NCI-H2171 (cell line): ENCODE data around the gene S100A1.
"Not testable (repeated sequence)": the region's sequence is repeated elsewhere in the genome, so short reads cannot be mapped to it uniquely, and the experiment has no call there.

Experiments used
- DNase-seq: peaks from one replicate; lab custom pipeline; 2025; lab: John Stamatoyannopoulos, UW

S100A1 gene

GRCh38 chr1:153631047-153632022 lies 3.1 kb downstream of the S100A1 start:
- DNase-seq = no peak

GRCh38 chr1:153633161-153633753 lies 5.0 kb downstream of the S100A1 start:
- DNase-seq = no peak

- DNase-seq = peak; percentile 95
These were observed 5.8 kb downstream of the S100A1 start, which contains the start of gene CHTOP for GRCh38 chr1:153633754-153634665. Gene CHTOP, plus strand, starts transcription at chr1:153634066. Its CDS starts 2,523 bp downstream, at chr1:153636589.

- no peak for DNase-seq
These were observed 7.6 kb downstream of the S100A1 start for GRCh38 chr1:153635872-153636271.

- no peak for DNase-seq
These were observed 8.1 kb downstream of the S100A1 start for GRCh38 chr1:153636312-153636711.

GRCh38 chr1:153638261-153638660 lies 10.0 kb downstream of the S100A1 start:
- no peak for DNase-seq

- no peak for DNase-seq
These were observed 11.0 kb downstream of the S100A1 start for GRCh38 chr1:153639280-153639679.

GRCh38 chr1:153640213-153640612 lies 12.0 kb downstream of the S100A1 start:
- not testable (repeated sequence) for DNase-seq

- DNase-seq = no peak
These were observed 12.6 kb downstream of the S100A1 start for GRCh38 chr1:153640861-153641260.

GRCh38 chr1:153642161-153642560 lies 13.9 kb downstream of the S100A1 start:
- DNase-seq = no peak

GRCh38 chr1:153643100-153643499 lies 14.9 kb downstream of the S100A1 start:
- no peak for DNase-seq

GRCh38 chr1:153643816-153644215 lies 15.6 kb downstream of the S100A1 start:
- DNase-seq = no peak

- no peak for DNase-seq
These were observed 18.6 kb downstream of the S100A1 start for GRCh38 chr1:153646672-153647345.

- no peak for DNase-seq
These were observed 19.1 kb downstream of the S100A1 start for GRCh38 chr1:153647346-153647714.

GRCh38 chr1:153648000-153648643 lies 19.9 kb downstream of the S100A1 start:
- DNase-seq = no peak

- DNase-seq = no peak
These were observed 21.1 kb downstream of the S100A1 start for GRCh38 chr1:153649137-153649862.

- DNase-seq = no peak
These were observed 21.6 kb downstream of the S100A1 start for GRCh38 chr1:153649863-153650235.

GRCh38 chr1:153651771-153652170 lies 23.5 kb downstream of the S100A1 start:
- DNase-seq = no peak

- no peak for DNase-seq
These were observed 24.7 kb downstream of the S100A1 start for GRCh38 chr1:153652805-153653500.

- no peak for DNase-seq
These were observed 27.1 kb downstream of the S100A1 start for GRCh38 chr1:153655333-153655732.
